HG02763 (cell line): ENCODE measurements around the gene HNRNPDL.
"Not testable (repeated sequence)": the region's sequence is repeated elsewhere in the genome, so short reads cannot be mapped to it uniquely, and the experiment has no call there.

ENCODE experiments used
- ATAC-seq: cut with Tn5 transposase; IDR thresholded peaks from one replicate; pipeline ENCODE4 v1.9.1; 2021; ENCODE audit warnings: mild to moderate bottlenecking, moderate library complexity; ENCODE audit not compliant: unreplicated experiment

HNRNPDL gene

DNA sequence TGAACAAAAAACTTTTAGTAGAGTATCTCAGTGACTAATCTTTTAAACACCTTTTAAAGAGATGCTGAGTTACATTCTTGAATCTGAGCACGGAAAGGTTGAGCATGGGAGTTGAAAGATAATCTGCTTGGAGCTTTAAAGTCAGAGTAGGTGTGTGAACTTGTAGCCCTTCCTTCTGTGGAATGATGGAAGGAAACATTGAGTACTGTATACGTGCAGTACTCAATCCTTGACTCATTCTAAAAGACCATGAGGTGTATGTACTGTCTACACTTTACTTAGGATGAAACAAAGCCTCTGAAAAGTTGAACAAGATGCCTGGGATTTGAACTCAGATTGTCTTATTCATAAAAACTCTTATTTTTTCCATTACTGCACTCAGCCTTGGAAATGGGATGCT, 3.5 kb upstream of the HNRNPDL start:
- no peak for ATAC-seq

DNA sequence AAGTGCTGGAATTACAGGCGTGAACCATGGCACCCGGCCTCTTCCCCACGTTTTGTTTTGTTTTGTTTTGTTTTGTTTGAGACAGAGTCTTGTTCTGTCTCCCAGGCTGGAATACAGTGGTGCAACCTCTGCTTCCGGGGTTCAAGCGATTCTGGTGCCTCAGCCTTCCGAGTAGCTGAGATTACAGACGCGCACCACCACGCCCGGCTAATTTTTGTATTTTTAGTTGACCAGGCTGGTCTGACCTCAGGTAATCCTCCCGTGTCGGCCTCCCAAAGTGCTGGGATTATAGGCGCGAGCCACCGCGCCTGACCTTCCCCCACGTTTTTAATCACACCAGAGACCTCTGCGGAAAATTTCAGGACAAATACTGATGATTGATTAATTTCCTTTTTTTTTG, 2.3 kb upstream of the HNRNPDL start:
- ATAC-seq = no peak

GRCh38 chr4:82431831-82432230, 1.6 kb upstream of the HNRNPDL start:
- no peak for ATAC-seq

GRCh38 chr4:82430964-82431745, 893 bp upstream of the HNRNPDL start:
- ATAC-seq = peak; percentile 1

DNA sequence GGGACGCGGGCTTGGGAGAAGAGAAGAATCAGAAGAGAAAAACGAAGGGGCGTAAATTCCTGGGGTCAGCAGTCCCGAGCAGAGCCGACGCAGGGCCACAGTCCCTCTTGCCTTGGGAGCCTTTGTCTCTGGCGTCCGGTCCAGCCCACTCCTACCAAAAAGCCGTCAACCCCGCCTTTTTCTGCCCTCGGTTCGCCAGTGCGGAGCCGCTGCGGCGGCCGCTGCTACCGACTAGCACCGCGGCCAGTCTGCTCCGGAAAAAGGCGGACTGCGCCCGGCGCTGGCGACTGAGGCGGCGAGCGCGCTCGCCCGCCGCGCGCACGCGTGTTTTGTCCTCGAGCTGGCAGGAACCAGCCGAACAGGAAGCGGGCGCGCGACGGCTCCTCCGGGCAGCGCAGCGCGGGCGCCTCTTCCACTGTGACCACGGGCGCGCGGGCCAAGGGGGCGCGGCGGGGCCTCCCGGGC, 502 bp downstream of the HNRNPDL start:
- no peak for ATAC-seq

- ATAC-seq = peak; percentile 52
Observed at GRCh38 chr4:82428969-82429727, 1.1 kb downstream of the HNRNPDL start.

DNA sequence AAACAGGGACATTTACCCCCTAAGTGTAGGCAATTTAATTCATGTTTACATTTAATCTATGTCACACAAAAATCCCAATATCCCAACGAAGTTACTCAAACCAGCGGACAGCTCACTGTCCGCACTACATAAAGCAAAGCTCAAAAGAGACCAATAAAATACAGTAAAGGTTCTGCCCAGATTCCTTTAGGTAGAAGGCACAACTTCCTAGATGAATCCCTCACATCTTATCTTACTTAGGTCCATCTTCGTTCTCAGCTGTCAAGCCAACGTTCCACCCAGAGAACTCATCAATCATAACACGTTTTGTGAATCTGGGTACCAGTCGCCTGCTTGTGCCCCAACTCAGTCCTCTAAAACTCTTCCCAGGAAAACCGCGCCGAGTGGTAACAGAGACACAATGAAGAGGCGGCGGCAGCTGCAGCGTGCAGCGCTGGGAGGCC, 1.7 kb downstream of the HNRNPDL start:
- ATAC-seq = no peak

DNA sequence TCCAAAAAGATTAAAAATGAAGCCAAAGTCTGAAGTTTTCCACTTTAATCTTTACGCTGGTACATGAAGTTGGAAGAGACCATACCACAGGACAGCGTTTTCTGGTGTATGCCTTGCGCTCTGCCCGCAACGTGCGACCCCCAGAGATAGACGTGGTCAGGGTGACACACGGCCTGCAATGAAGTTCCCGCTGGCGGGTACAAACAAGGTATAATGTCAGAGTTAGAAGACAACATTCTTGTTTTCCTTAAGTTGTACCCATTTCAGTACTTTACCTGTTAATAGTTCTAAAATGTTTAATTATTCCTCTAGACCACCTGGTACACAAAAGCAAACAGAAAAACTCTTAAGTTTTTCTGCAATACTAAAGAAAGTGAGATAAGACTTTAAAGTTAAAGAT, 4.8 kb downstream of the HNRNPDL start:
- no peak for ATAC-seq

GRCh38 chr4:82423245-82424054, 6.8 kb downstream of the HNRNPDL start:
- no peak for ATAC-seq

DNA sequence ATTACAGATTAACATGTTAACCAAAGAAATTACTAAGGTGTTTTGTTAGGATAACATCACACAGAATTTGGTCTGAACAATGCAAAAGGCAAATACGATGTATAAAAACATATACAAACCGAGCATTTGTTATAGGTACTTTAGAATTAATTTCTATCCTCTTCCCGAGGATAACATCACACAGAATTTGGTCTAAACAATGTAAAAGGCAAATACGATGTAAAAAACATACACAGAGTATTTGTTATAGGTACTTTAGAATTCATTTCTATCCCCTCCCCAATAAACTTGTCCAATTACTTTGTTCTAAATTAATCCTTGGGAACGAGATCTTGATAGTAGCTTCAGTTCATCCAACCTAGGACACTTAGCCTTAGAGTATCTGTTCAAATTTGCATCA, 7.6 kb downstream of the HNRNPDL start:
- no peak for ATAC-seq

GRCh38 chr4:82421796-82422560, 8.3 kb downstream of the HNRNPDL start:
- ATAC-seq = no peak

- no peak for ATAC-seq
Observed at GRCh38 chr4:82419451-82419850, 10.8 kb downstream of the HNRNPDL start.

- ATAC-seq = no peak
Observed at GRCh38 chr4:82415922-82416365, 14.3 kb downstream of the HNRNPDL start.

DNA sequence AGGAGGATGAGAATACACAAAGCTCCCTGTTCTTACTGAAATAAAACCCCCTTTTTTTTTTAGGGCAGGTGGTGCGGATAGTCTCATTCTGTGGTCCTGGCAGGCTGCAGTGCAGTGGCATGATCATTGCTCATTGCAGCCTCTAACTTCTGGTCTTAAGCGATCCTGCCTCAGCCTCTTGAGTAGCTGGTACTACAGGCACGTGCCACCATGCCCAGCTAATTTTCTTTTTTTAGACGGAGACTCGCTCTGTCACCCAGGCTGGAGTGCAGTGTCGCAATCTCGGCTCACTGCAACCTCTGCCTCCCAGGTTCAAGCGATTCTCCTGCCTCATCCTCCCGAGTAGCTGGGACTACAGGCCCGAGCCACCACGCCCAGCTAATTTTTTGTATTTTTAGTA, 15.2 kb downstream of the HNRNPDL start:
- ATAC-seq = not testable (repeated sequence)

DNA sequence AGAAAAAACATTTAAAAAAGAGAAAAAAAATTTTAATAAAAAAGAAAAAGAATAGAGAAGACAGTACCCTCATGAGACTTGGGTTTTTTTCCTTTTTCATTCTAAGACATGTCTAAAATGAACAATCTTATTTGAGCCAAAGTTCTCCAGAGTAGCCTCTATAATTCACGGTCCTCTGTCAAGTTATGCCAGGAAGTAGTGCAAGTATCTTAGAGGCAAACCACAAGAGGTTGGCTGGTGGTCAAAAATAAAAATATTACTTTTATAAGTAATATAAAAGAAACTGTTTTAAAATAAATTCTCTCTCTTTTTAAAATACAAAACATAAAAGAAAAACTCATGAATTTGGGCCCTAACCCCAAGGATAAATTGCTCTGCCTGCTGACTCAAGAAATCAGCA, 26.5 kb downstream of the HNRNPDL start:
- ATAC-seq = no peak

GRCh38 chr4:82402196-82402775, 28.0 kb downstream of the HNRNPDL start:
- no peak for ATAC-seq

- ATAC-seq = no peak
Observed at GRCh38 chr4:82401600-82401999, 28.7 kb downstream of the HNRNPDL start.

DNA sequence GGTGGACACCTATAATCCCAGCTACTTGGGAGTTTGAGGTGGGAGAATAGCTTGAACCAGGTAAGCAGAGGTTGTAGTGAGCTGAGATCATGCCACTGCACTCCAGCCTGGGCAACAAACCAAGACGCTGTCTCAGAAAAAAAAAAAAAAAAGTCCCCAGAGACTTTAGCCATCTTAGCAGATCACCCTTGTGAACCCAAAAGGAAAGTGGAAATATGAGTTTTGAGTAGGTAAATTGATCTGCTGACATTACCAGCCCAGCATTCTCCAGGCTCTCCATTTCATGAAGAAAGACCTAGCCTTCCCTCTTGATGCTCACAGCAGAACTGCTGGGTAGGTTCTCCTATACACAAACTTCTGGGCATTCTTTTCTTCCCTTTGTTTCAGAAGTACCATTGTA, 32.0 kb downstream of the HNRNPDL start:
- ATAC-seq = no peak

DNA sequence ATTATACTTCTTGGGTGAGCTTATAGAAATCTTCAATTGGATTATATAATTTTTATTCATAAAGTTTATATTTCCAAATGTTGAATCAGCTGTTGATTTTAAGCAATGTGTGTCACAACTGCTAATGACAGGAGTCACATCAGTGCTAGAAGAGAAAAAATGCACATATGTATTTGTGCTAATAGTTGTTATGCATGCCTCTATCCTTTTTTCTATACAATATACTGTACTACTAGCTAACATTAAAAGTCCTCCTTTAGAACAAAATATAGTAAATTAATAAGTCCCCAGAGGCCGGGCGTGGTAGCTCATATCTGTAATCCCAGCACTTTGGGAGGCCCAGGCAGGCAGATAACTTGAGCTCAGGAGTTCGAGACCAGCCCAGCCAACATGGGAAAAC, 32.7 kb downstream of the HNRNPDL start:
- no peak for ATAC-seq

- ATAC-seq = no peak
Observed at GRCh38 chr4:82394896-82395295, 35.4 kb downstream of the HNRNPDL start.
